NT2/D1 (cell line): ENCODE measurements around the gene ARHGAP22.

Source experiments
- DNase-seq: peaks from one replicate; pipeline ENCODE4 v3.0.0-alpha.2; 2011; ENCODE audit warnings: low read depth, low spot score
- H3K27me3 ChIP-seq: 2 replicates; pipeline ENCODE4 v1.6.0; 2011; ENCODE audit warnings: mild to moderate bottlenecking; ENCODE audit not compliant: insufficient read length, insufficient read depth
- H3K36me3 ChIP-seq: 2 replicates; pipeline ENCODE4 v1.6.1; 2011; ENCODE audit warnings: mild to moderate bottlenecking, low read length, mixed read lengths; ENCODE audit not compliant: insufficient read depth, insufficient read length
- H3K4me1 ChIP-seq: 2 replicates; pipeline ENCODE4 v1.5.1; 2011; ENCODE audit not compliant: insufficient read depth, insufficient read length
- H3K4me3 ChIP-seq: 2 replicates; pipeline ENCODE4 v1.5.1; 2011; ENCODE audit warnings: low read depth; ENCODE audit not compliant: insufficient read length
- H3K9ac ChIP-seq: 2 replicates; pipeline ENCODE4 v1.6.0; 2011; ENCODE audit warnings: low read depth; ENCODE audit not compliant: insufficient read length
- H3K9me3 ChIP-seq: 2 replicates; pipeline ENCODE4 v1.5.1; 2011; ENCODE audit warnings: mild to moderate bottlenecking, low read length; ENCODE audit not compliant: insufficient read depth
- SUZ12 ChIP-seq: IDR thresholded peaks from 2 replicates; pipeline ENCODE4 v1.6.1; 2011; ENCODE audit not compliant: insufficient read length, insufficient read depth; ENCODE audit errors: extremely low read depth
- YY1 ChIP-seq: IDR thresholded peaks from 2 replicates; pipeline ENCODE4 v1.6.1; 2011; ENCODE audit not compliant: insufficient read length, insufficient read depth
- ZNF274 ChIP-seq: IDR thresholded peaks from 2 replicates; pipeline ENCODE4 v1.6.1; 2011; ENCODE audit warnings: mild to moderate bottlenecking, low read depth, low read length

ARHGAP22 gene

DNA sequence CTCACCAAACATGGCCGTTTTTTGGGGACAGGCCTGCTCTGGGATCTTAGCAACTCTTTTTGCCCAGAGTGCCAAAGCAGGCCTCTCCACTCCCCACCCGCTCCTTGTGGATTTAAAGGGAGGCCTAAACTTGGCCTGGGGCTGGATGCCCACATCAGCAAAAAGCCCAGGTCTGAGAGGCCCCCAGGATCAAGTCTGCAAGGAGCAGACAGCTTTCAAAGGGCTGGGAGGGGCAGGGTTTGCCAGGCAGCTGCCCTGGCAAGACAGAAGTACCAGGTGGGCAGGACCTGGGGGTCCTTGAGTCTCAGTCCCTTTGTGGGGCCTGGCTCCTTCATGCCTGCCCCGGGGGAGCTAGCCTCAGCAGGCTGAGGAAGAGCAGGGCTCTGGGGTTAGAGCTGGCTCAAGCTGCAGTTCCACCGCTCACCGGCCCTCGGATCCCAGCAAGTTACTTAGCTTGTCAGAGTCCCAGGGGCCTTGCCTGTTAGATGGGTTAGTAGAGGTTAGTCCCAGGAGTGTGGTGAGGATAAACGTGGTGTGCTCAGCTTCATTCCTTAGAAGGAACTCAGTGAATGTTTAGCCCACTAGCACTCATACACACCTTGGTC, 56.2 kb downstream of the ARHGAP22 start:
- H3K4me3 ChIP-seq = no peak overlapping the region
- H3K36me3 ChIP-seq = no peaks in the 10 kb centered on the region
- DNase-seq = no peak
- H3K27me3 ChIP-seq = no peaks in the 10 kb centered on the region
- no peaks in the 10 kb centered on the region for H3K4me1 ChIP-seq
- TF ChIP-seq SUZ12 (no peak), ZNF274 (no peak), YY1 (no peak)
- H3K9me3 ChIP-seq = peaks cover 11% of the 10 kb centered on the region; the same call in 1 of the 2 replicates
- H3K9ac ChIP-seq = no peak overlapping the region

DNA sequence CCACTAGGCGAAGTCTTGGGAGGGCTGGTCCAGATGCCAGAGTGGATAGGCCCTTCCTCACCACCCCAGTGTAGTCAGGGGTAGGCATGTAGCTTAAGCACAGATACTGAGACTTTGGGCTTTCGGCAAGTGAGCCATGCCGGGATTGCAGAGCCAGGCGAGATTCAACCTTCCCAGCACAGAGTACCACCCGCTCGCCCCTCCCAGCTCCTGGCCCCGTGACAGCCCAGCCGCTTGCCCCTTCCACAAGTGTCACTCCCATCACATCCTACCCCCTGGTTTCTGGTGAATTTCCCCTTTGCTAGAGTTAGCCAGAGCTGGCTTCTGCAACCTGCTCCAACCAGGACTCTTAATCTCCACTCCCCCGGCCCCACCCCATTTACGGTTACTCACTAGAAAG, 56.9 kb downstream of the ARHGAP22 start:
- H3K9me3 ChIP-seq = peaks cover 11% of the 10 kb centered on the region; the same call in 1 of the 2 replicates
- no peak for DNase-seq
- no peak overlapping the region for H3K9ac ChIP-seq
- TF ChIP-seq SUZ12 = no peak
- TF ChIP-seq YY1 = no peak
- no peaks in the 10 kb centered on the region for H3K27me3 ChIP-seq
- no peak overlapping the region for H3K4me3 ChIP-seq
- H3K4me1 ChIP-seq = peaks cover 2% of the 10 kb centered on the region
- H3K36me3 ChIP-seq = no peaks in the 10 kb centered on the region

DNA sequence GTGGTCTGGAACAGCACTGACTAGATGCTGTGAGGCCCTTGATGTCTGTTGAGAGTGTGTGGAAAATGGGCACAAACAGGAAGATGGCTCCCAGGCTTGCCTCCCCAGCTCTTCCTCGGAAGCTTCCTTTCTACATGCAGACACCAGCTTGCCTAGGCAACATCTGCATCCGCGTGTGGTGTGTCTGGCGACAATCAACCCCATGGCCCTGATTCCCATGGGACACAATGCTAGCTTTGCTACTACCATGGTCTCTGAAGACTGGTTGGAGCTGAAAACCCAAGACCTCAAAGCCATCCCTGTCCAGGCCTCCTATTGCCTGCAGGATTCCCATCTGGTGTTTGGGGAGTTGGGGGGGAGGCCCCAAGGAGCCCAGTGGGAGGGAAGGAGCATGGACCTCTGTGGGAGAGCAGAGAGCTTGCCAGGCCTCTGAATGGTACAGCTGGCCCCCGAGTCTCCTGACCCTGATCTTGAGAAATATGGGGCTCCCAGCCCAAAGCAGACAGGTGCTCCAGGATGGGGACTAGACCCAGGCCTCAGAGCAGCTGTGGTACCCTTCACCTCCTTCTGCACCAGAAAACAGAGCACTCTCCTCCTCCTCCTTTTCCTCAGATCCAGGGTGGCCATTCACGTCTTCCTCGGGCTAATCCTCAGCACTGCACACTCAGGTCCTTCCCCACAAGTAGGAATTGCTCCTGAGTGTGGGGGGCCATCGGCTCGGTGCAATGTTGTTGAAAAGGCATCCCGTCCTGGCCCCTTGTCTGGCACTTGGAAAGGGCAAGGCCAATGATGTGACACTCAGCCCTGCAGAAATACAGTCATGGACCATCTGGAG, 57.6 kb downstream of the ARHGAP22 start:
- H3K4me1 ChIP-seq = peaks cover 8% of the 10 kb centered on the region
- H3K9me3 ChIP-seq = peaks cover 11% of the 10 kb centered on the region; the same call in 1 of the 2 replicates
- no peaks in the 10 kb centered on the region for H3K36me3 ChIP-seq
- H3K4me3 ChIP-seq = no peak overlapping the region
- H3K27me3 ChIP-seq = no peaks in the 10 kb centered on the region
- no peak for TF ChIP-seq SUZ12
- no peak for TF ChIP-seq YY1
- no peak for TF ChIP-seq ZNF274
- no peak overlapping the region for H3K9ac ChIP-seq
- DNase-seq = no peak

DNA sequence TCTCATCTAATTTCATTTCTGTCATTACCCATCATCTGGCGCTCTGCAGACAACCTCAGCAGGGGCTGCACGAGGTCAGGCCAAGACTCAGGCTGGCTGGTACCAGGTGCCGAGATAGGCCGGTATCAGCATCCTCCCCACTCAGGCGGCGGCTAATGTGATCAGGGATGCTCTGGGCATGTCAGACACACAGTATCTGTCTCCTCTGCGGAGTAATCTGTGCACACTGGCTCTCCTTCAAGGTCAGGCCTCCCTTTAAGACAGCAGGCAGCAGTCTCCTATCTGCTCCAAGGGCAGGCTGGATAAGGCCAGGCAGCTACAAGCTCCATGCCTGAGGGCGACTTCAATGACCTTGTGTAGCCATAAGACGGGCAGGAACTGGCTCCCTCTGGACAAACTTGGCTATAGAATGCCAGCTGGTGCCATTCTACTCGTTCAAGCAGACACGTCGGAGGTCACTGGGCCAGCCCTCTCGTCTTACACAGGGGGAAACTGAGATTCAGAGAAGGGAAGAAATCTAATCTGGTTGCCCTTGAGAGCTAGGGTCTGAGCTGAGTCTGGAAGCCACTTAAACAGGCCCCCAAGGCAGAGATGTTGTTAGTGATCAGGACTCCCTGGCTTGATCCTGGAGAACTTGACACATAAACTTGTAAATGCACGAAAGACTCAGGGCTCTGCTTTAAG, 59.3 kb downstream of the ARHGAP22 start:
- no peak for DNase-seq
- Histone ChIP-seq H3K4me3 (no peak overlapping the region), H3K9ac (no peak overlapping the region), H3K36me3 (no peaks in the 10 kb centered on the region), H3K4me1 (peaks cover 11% of the 10 kb centered on the region), H3K27me3 (no peaks in the 10 kb centered on the region), H3K9me3 (peaks cover 9% of the 10 kb centered on the region; the same call in 1 of the 2 replicates)
- TF ChIP-seq YY1 (no peak), ZNF274 (no peak), SUZ12 (no peak)

DNA sequence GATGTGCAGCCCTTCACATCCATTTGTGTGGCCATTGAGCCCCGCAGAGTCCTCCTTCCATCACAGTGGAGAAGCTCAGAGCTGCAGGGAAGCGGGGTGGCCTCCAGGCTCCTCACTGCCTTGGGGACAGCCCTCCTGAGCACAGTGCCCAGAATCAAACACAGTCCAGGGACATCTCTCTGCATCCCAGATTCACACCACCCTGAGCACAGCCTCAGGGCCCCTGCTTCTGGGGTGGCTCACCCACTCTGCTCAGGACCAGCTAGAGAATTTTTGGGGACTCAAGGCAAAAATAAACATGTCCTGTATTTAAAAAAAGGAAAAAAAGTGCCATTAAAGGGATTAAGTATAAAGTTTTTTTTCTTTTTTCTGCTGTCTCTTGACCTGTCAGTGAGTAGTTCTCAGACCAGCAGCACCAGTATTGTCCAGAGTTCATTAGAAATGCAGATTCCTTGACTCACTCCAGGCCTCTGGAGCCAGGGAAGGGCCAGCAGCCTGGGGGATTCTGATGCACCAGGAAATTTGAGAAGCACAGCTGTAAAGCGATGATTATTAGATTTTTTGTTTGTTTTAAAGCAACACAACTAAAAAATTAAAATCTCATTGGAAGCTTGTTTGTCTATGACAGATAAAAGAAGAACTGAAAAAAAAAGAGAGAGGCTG, 61.6 kb downstream of the ARHGAP22 start:
- Histone ChIP-seq H3K9me3 (no peaks in the 10 kb centered on the region), H3K9ac (no peak overlapping the region), H3K27me3 (no peaks in the 10 kb centered on the region), H3K4me3 (no peak overlapping the region), H3K36me3 (no peaks in the 10 kb centered on the region), H3K4me1 (peaks cover 11% of the 10 kb centered on the region)
- no peak for DNase-seq
- TF ChIP-seq SUZ12 = no peak
- no peak for TF ChIP-seq YY1

DNA sequence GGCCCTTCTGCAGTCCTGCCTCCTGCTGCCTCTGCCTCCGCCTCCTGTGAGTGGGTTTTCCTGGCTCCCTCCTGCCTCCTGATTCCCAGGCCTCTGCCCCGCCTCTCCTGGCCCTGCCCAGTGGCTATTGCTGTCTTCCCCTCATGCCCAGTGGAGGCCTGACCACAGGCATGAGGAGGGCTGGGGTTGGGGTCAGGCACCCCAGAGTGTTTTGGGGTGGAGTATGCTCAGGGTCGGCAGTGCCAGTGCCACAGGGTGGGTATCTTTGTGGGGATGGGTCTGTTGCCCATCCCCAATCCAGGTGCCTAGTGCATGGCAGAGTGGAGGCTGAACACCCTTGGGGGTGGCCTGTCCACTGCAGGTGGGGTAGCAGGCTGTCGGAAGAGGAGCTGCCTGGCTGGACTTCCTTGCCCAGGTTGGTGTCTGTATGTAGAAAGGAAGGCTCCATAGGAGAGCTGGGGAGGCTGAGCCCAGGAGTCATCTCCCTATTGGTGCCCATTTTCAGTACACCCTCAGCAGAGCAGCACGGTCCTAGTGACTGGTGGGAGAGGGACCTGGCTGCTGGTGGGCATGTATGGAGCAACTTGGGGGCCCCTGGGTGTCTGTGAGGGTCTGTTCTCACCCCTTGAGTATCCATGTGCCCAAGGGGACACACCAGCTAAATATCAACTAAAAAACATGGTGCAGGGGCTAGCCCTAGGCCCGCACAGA, 62.2 kb downstream of the ARHGAP22 start:
- H3K4me3 ChIP-seq = no peak overlapping the region
- H3K36me3 ChIP-seq = no peaks in the 10 kb centered on the region

More for the DNA sequence above, 62.2 kb downstream of the ARHGAP22 start:
- no peaks in the 10 kb centered on the region for H3K27me3 ChIP-seq
- no peaks in the 10 kb centered on the region for H3K9me3 ChIP-seq
- TF ChIP-seq YY1 = no peak
- no peak for TF ChIP-seq ZNF274
- no peak for TF ChIP-seq SUZ12
- peaks cover 13% of the 10 kb centered on the region for H3K4me1 ChIP-seq
- peak overlapping the region; percentile 21 for H3K9ac ChIP-seq
- no peak for DNase-seq
